Cardiac muscle cell (in vitro differentiated cells and primary cell): ENCODE data around the gene PTP4A2. TPM values are rescaled to one million over a fixed set of nuclear protein-coding genes. Genes with fewer than 3 reads are reported as not detected.
A peak's percentile ranks its signal among the peaks of the same experiment; 100 is the strongest.

Experiments
- DNase-seq, 2 donors: peaks; one replicate each; pipeline versions ENCODE4 v3.0.0 to v3.0.0-alpha.2; 2010 to 2017; ENCODE audit warnings: low read depth in 1 of 2, low spot score in 1 of 2
- H3K27ac ChIP-seq: fragments of 200-600 bp; sonication (generic); 2 replicates; pipeline ENCODE4 v1.5.1; 2016
- H3K27me3 ChIP-seq: fragments of 200-600 bp; sonication (generic); 2 replicates; pipeline ENCODE4 v1.6.0; 2016; ENCODE audit warnings: control low read depth
- H3K36me3 ChIP-seq: fragments of 200-600 bp; sonication (generic); 2 replicates; pipeline ENCODE4 v1.5.1; 2016; ENCODE audit warnings: control low read depth
- H3K4me1 ChIP-seq: fragments of 200-600 bp; sonication (generic); 2 replicates; pipeline ENCODE4 v1.8.1; 2017; ENCODE audit warnings: low read depth, mild to moderate bottlenecking, mixed run types
- H3K4me3 ChIP-seq: fragments of 200-600 bp; sonication (generic); 2 replicates; pipeline ENCODE4 v1.5.1; 2016; ENCODE audit warnings: mild to moderate bottlenecking
- H3K9me3 ChIP-seq: fragments of 200-600 bp; sonication (generic); 2 replicates; pipeline ENCODE4 v1.5.1; 2017; ENCODE audit warnings: low read depth, mild to moderate bottlenecking, control low read depth
- polyA plus RNA-seq: library from polyadenylated mRNA; unstranded; fragments of >200 nt; fragmentation: Nextera tagmentation; extraction: Ambion mirVana; gene quantifications from 2 replicates; pipeline ENCODE4 v1.2.1, GENCODE V29; 2016
- total RNA-seq: library from RNA; depleted of rRNA; stranded (reverse); fragments of >200 nt; gene quantifications from 2 replicates; pipeline ENCODE4 v1.2.3, GENCODE V29; 2016
- TF ChIP-seq, protein P1 (sequence below): IDR thresholded peaks from 2 replicates; pipeline ENCODE4 v1.5.1; 2012; ENCODE audit warnings: low read depth, mild to moderate bottlenecking, low read length

PTP4A2 gene
- total and polyA plus RNA-seq, 2 experiments from 2014 or later, result 161 to 285 TPM

DNA sequence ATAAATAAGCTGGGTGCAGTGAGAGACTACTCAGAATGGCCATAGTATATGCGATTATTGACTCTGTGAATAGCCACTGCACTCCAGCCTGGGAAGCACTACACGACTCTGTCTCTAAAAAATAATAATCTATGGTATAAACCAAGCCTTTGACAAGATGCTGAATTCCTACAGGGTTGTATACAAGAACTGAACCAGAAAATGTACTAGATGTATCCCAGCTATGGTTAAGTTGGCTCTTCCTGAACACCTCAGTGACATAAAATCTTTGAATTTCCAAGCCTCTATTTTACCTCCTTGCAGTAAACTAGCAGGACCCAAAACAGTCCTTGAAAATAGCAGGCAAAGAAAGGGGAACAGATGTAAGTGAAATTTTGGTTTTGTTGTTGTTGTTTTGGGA lies 32.5 kb downstream of the PTP4A2 start:
- DNase-seq, result no peak
- Histone ChIP-seq H3K27me3 (no peaks in the 10 kb centered on the region), H3K9me3 (no peaks in the 10 kb centered on the region), H3K4me3 (no peak overlapping the region), H3K27ac (peak overlapping the region; percentile 7), H3K36me3 (peaks cover 34% of the 10 kb centered on the region), H3K4me1 (no peaks in the 10 kb centered on the region)
- TF ChIP-seq, protein P1, sequence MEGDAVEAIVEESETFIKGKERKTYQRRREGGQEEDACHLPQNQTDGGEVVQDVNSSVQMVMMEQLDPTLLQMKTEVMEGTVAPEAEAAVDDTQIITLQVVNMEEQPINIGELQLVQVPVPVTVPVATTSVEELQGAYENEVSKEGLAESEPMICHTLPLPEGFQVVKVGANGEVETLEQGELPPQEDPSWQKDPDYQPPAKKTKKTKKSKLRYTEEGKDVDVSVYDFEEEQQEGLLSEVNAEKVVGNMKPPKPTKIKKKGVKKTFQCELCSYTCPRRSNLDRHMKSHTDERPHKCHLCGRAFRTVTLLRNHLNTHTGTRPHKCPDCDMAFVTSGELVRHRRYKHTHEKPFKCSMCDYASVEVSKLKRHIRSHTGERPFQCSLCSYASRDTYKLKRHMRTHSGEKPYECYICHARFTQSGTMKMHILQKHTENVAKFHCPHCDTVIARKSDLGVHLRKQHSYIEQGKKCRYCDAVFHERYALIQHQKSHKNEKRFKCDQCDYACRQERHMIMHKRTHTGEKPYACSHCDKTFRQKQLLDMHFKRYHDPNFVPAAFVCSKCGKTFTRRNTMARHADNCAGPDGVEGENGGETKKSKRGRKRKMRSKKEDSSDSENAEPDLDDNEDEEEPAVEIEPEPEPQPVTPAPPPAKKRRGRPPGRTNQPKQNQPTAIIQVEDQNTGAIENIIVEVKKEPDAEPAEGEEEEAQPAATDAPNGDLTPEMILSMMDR, result no peak

DNA sequence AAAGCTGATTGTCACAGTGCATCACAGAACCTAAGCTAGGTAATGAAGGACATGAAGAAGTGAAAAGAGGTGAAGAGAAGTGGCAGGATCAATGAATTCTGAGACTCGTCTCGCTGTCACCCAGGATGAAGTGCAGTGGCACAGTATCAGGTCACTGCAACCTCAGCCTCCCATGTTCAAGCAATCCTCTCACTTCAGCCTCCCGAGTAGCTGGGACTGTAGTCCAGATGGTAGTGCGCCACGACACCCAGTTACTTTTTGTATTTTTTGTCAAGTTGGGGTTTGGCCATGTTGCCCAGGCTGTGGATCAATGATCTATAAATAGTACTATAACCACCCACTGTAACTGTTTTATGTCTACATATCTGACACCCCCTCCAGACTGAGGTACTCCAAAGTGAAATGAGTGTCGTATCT lies 33.1 kb downstream of the PTP4A2 start:
- no peak for DNase-seq
- no peaks in the 10 kb centered on the region for H3K27me3 ChIP-seq
- no peak overlapping the region for H3K4me3 ChIP-seq
- H3K4me1 ChIP-seq, result no peaks in the 10 kb centered on the region
- H3K9me3 ChIP-seq, result no peaks in the 10 kb centered on the region
- TF ChIP-seq, protein P1, result no peak
- peak overlapping the region; percentile 7 for H3K27ac ChIP-seq
- H3K36me3 ChIP-seq, result peaks cover 30% of the 10 kb centered on the region

DNA sequence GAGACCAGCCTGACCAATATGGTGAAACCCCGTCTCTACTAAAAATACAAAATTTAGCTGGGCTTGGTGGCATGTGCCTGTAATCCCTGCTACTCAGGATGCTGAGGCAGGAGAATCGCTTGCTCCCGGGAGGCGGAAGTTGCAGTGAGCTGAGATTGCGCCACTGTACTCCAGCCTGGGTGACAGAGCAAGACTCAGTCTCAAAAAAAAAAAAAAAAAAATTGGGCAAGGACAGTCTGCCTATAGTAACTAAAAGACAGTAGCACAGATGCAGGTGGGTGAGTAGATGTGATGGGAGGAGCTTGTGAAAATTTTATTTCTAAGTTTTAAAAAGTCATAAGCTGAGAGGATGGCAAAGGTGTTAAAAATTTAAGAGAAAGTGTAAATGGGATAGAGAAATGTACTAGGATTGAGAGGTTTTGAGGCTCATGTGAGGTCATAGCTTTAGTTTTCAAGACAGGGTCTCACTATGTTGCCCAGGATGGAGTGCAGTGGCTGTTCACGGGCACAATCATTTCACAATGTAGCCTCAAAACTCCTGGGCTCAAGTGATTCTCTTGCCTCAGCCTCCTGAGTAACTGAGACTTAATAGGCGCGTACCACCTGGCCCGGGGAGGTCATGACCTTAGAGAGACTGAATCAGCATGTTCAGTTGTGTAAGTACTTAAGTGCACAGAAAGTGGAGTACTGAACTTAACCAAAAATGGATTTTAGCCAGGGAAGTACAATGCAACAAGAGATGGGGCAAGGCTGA lies 33.7 kb downstream of the PTP4A2 start:
- no peaks in the 10 kb centered on the region for H3K4me1 ChIP-seq
- H3K27me3 ChIP-seq, result no peaks in the 10 kb centered on the region
- no peak overlapping the region for H3K4me3 ChIP-seq
- H3K27ac ChIP-seq, result peak overlapping the region; percentile 7
- H3K9me3 ChIP-seq, result no peaks in the 10 kb centered on the region
- peaks cover 24% of the 10 kb centered on the region for H3K36me3 ChIP-seq
- TF ChIP-seq, protein P1, result no peak
- peak in 1 of 2 donors; percentile 42 for DNase-seq

DNA sequence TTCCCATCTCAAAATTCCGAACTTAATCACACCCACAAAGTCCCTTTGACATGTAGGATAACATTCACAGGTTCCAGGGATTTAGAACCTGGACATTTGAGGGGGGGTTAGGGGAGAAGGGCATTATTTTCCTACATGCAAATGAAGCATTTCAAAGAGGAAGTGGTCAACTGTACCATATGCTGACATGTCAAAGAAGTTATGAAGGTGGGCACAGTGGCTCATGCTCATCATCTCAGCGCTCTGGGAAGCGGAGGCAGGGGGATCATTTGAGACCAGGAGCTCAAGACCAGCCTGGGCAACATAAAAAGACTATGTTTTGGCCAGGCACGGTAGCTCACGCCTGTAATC lies 35.7 kb downstream of the PTP4A2 start:
- Histone ChIP-seq H3K27me3 (no peaks in the 10 kb centered on the region), H3K27ac (no peak overlapping the region), H3K4me3 (no peak overlapping the region), H3K9me3 (no peaks in the 10 kb centered on the region), H3K36me3 (peaks cover 7% of the 10 kb centered on the region), H3K4me1 (no peaks in the 10 kb centered on the region)
- DNase-seq, result no peak
- TF ChIP-seq, protein P1, result no peak

DNA sequence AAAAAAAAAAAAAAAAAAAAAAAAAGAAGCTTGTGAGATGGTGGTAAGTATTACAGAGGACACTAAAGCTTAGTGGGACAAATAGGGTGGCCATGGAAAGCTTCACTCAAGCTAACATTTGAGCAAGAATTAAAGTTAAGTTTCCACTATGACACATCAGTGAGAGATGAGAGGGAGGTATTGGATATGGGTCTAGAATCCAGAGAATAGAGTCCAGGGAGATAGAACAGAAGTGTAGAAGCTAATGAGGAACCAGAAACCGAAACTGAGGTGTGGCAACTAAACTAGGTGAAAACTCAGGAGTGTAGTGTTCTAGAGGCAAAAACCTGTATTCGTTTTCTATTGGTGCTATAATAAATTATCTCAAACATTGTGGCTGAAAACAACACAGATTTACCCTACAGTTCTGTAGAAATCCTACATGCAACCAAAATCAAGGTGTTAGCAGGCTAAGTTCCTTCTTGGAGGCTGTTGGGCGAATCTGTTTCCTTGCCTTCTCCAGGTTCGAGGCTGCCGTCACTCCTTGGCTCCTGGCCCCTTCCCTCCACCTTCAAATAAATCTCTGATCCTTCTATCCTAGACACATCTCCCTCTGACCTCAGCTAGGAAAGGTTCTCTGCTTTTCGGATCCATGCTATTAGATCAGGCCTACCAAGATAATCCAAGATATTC lies 36.2 kb downstream of the PTP4A2 start:
- Histone ChIP-seq H3K27ac (no peak overlapping the region), H3K36me3 (peaks cover 3% of the 10 kb centered on the region), H3K4me3 (no peak overlapping the region), H3K4me1 (no peaks in the 10 kb centered on the region), H3K27me3 (no peaks in the 10 kb centered on the region), H3K9me3 (no peaks in the 10 kb centered on the region)
- TF ChIP-seq, protein P1, result no peak
- DNase-seq, result no peak
